WTC11 (cell line): ENCODE results near the gene PPP1R10. TPM values are rescaled to one million over a fixed set of nuclear protein-coding genes. Genes with fewer than 3 reads are reported as not detected.
A peak's percentile ranks its signal among the peaks of the same experiment; 100 is the strongest.

Experiments used
- ATAC-seq: fragments of 200-7000 bp; cut with Tn5 transposase; 2 replicates; pipeline ENCODE4 v1.10.0; 2021; ENCODE audit warnings: mild to moderate bottlenecking, moderate library complexity
- CTCF ChIA-PET: fragments of 300-600 bp; sonication (Branson Sonifier 250); formaldehyde crosslinking; loops from one replicate; lab custom pipeline; 2021; ENCODE audit warnings: antibody characterized with exemption; lab: Charles Lee
- POLR2A ChIA-PET: fragments of 350-600 bp; sonication (Branson Sonifier 250); formaldehyde crosslinking; loops from one replicate; lab custom pipeline; 2021; ENCODE audit warnings: antibody characterized with exemption; lab: Charles Lee
- DNase-seq: peaks from one replicate; pipeline ENCODE4 v3.0.0; 2021; ENCODE audit warnings: low spot score
- H3K27ac Mint-ChIP-seq: 2 replicates; pipeline ENCODE4 v1.8.0; 2021; ENCODE audit warnings: mixed read lengths
- H3K27me3 Mint-ChIP-seq: 2 replicates; pipeline ENCODE4 v1.8.0; 2021; ENCODE audit warnings: low read depth, mild to moderate bottlenecking, moderate library complexity, mixed read lengths
- H3K36me3 Mint-ChIP-seq: 2 replicates; pipeline ENCODE4 v1.8.0; 2021; ENCODE audit warnings: mixed read lengths
- H3K4me1 Mint-ChIP-seq: 2 replicates; pipeline ENCODE4 v1.8.0; 2022; ENCODE audit warnings: mixed read lengths
- H3K4me3 Mint-ChIP-seq: 2 replicates; pipeline ENCODE4 v1.8.0; 2021; ENCODE audit warnings: mild to moderate bottlenecking, moderate library complexity, mixed read lengths
- H3K9me3 Mint-ChIP-seq: 2 replicates; pipeline ENCODE4 v1.8.0; 2021; ENCODE audit warnings: mixed read lengths
- AR ChIP-seq: fragments of 250-450 bp; sonication (Bioruptor Pico); IDR thresholded peaks from 2 replicates; pipeline ENCODE4 v1.9.0; 2021; ENCODE audit warnings: mild to moderate bottlenecking
- ATF1 ChIP-seq: sonication (generic); formaldehyde crosslinking; IDR thresholded peaks from 2 replicates; pipeline ENCODE4 v1.8.1; 2023; ENCODE audit warnings: mild to moderate bottlenecking, moderate library complexity, missing genetic modification reagents
- CDX4 ChIP-seq: fragments of 250-450 bp; sonication (Bioruptor Pico); IDR thresholded peaks from 2 replicates; pipeline ENCODE4 v1.9.0; 2021; ENCODE audit warnings: moderate library complexity, mild to moderate bottlenecking, inconsistent platforms, borderline replicate concordance
- CREB1 ChIP-seq: sonication (generic); formaldehyde crosslinking; IDR thresholded peaks from 2 replicates; pipeline ENCODE4 v1.8.0; 2023; ENCODE audit warnings: mild to moderate bottlenecking, missing genetic modification reagents
- CREM ChIP-seq: sonication (generic); formaldehyde crosslinking; IDR thresholded peaks from 2 replicates; pipeline ENCODE4 v1.8.1; 2022; ENCODE audit warnings: mild to moderate bottlenecking, missing genetic modification reagents, moderate library complexity
- E2F1 ChIP-seq: sonication (generic); formaldehyde crosslinking; IDR thresholded peaks from 2 replicates; pipeline ENCODE4 v1.8.0; 2022; ENCODE audit warnings: mild to moderate bottlenecking, missing genetic modification reagents
- E2F4 ChIP-seq: sonication (generic); formaldehyde crosslinking; IDR thresholded peaks from 2 replicates; pipeline ENCODE4 v1.8.1; 2022; ENCODE audit warnings: low read depth, mild to moderate bottlenecking, moderate library complexity, missing genetic modification reagents, borderline replicate concordance
- FOXJ3 ChIP-seq: sonication (generic); formaldehyde crosslinking; IDR thresholded peaks from 2 replicates; pipeline ENCODE4 v1.9.0; 2021; ENCODE audit warnings: missing genetic modification reagents, mild to moderate bottlenecking, borderline replicate concordance
- FOXP1 ChIP-seq: sonication (generic); formaldehyde crosslinking; IDR thresholded peaks from 2 replicates; pipeline ENCODE4 v1.8.0; 2022; ENCODE audit warnings: missing genetic modification reagents, mild to moderate bottlenecking, moderate library complexity, borderline replicate concordance
- IRF1 ChIP-seq: sonication (generic); formaldehyde crosslinking; IDR thresholded peaks from 2 replicates; pipeline ENCODE4 v1.8.0; 2023; ENCODE audit warnings: missing genetic modification reagents
- KAT7 ChIP-seq: sonication (generic); formaldehyde crosslinking; IDR thresholded peaks from 2 replicates; pipeline ENCODE4 v1.8.1; 2023; ENCODE audit warnings: missing genetic modification reagents, mild to moderate bottlenecking, borderline replicate concordance
- MXD4 ChIP-seq: fragments of 250-450 bp; sonication (Bioruptor Pico); IDR thresholded peaks from 2 replicates; pipeline ENCODE4 v1.8.0; 2021; ENCODE audit warnings: mild to moderate bottlenecking, moderate library complexity, borderline replicate concordance
- NFATC4 ChIP-seq: fragments of 250-450 bp; sonication (Bioruptor Pico); IDR thresholded peaks from 2 replicates; pipeline ENCODE4 v1.9.0; 2021; ENCODE audit warnings: mild to moderate bottlenecking
- NFE2L1 ChIP-seq: sonication (generic); formaldehyde crosslinking; IDR thresholded peaks from 2 replicates; pipeline ENCODE4 v1.8.1; 2023; ENCODE audit warnings: missing genetic modification reagents
- NR2C2 ChIP-seq: sonication (generic); formaldehyde crosslinking; IDR thresholded peaks from 2 replicates; pipeline ENCODE4 v1.8.0; 2022; ENCODE audit warnings: mild to moderate bottlenecking, missing genetic modification reagents
- PRRX2 ChIP-seq: fragments of 250-450 bp; sonication (Bioruptor Pico); IDR thresholded peaks from 2 replicates; pipeline ENCODE4 v1.8.0; 2021; ENCODE audit warnings: mild to moderate bottlenecking
- RORB ChIP-seq: fragments of 250-450 bp; sonication (Bioruptor Pico); IDR thresholded peaks from 2 replicates; pipeline ENCODE4 v1.9.0; 2021; ENCODE audit warnings: mild to moderate bottlenecking
- TCF7 ChIP-seq: sonication (generic); formaldehyde crosslinking; IDR thresholded peaks from 2 replicates; pipeline ENCODE4 v1.8.0; 2022; ENCODE audit warnings: mild to moderate bottlenecking, low read depth, missing genetic modification reagents, moderate library complexity
- ZNF121 ChIP-seq: sonication (generic); formaldehyde crosslinking; IDR thresholded peaks from 2 replicates; pipeline ENCODE4 v1.8.0; 2023; ENCODE audit warnings: missing genetic modification reagents
- ZNF219 ChIP-seq: sonication (generic); formaldehyde crosslinking; IDR thresholded peaks from 2 replicates; pipeline ENCODE4 v1.8.0; 2023; ENCODE audit warnings: missing genetic modification reagents, mild to moderate bottlenecking, borderline replicate concordance
- ZNF317 ChIP-seq: sonication (generic); formaldehyde crosslinking; IDR thresholded peaks from 2 replicates; pipeline ENCODE4 v1.8.1; 2023; ENCODE audit warnings: low read depth, mild to moderate bottlenecking, moderate library complexity, missing genetic modification reagents, borderline replicate concordance
- ZNF532 ChIP-seq: fragments of 250-450 bp; sonication (Bioruptor Pico); IDR thresholded peaks from 2 replicates; pipeline ENCODE4 v1.9.0; 2021; ENCODE audit warnings: mild to moderate bottlenecking, borderline replicate concordance
- total RNA-seq: library from RNA; stranded (reverse); gene quantifications from 3 replicates; pipeline ENCODE4 v1.2.3, GENCODE V29; 2021

Gene PPP1R10
- total RNA-seq, 1 experiment from 2014 or later, result 83.1 TPM

- no peak for TF ChIP-seq FOXJ3 (CRISPR knock-in tag)
Measured at GRCh38 chr6:30617565-30618269, 674 bp upstream of the PPP1R10 start, which contains the start of gene MRPS18B (continued).

GRCh38 chr6:30615958-30616810 lies 859 bp downstream of the PPP1R10 start:
- DNase-seq (no peak), ATAC-seq (no peak)
- H3K9me3 Mint-ChIP-seq, result no peaks in the 10 kb centered on the region
- ChIA-PET POLR2A (interaction anchor here (0.5 to 2.0 kb wide), 3 partner anchors 10 to 101 kb away, joined by 6 to 19 read pairs (median 7); partner anchors contain the start of genes ATAT1 and MDC1), CTCF (interaction anchor here (1.2 to 4.1 kb wide), 4 partner anchors 63 to 134 kb away, joined by 3 to 15 read pairs (median 5); no protein-coding TSS in a partner anchor)
- no peaks in the 10 kb centered on the region; the same call in 1 of the 2 replicates for H3K27me3 Mint-ChIP-seq
- peak overlapping the region; percentile 100 for H3K27ac Mint-ChIP-seq
- H3K36me3 Mint-ChIP-seq, result peaks cover 51% of the 10 kb centered on the region
- peaks cover 42% of the 10 kb centered on the region for H3K4me1 Mint-ChIP-seq
- H3K4me3 Mint-ChIP-seq, result peak overlapping the region; percentile 96
- TF ChIP-seq CDX4 (CRISPR knock-in tag) (peak; percentile 43; the same call in 1 of the 2 replicates), RORB (CRISPR knock-in tag) (0 out of 2 replicates have a peak, but pooled peaks have one; percentile 86), NFATC4 (CRISPR knock-in tag) (peak; percentile 75; the same call in 1 of the 2 replicates), FOXJ3 (CRISPR knock-in tag) (no peak), NFE2L1 (CRISPR knock-in tag) (no peak), ZNF317 (no peak), CREM (CRISPR knock-in tag) (no peak), E2F1 (CRISPR knock-in tag) (no peak), NR2C2 (no peak), ZNF532 (CRISPR knock-in tag) (peak; percentile 51), CREB1 (no peak), ATF1 (CRISPR knock-in tag) (no peak), ZNF219 (no peak), MXD4 (no peak), E2F4 (no peak), TCF7 (CRISPR knock-in tag) (no peak), PRRX2 (CRISPR knock-in tag) (peak; percentile 10; the same call in 1 of the 2 replicates), ZNF121 (CRISPR knock-in tag) (no peak), FOXP1 (no peak), KAT7 (0 out of 2 replicates have a peak, but pooled peaks have one; percentile 8), AR (CRISPR knock-in tag) (peak; percentile 4; the same call in 1 of the 2 replicates), IRF1 (no peak)
